Medulla oblongata (tissue), 1 donor: ENCODE results near the gene FGF2.
"Not testable (repeated sequence)": the region's sequence is repeated elsewhere in the genome, so short reads cannot be mapped to it uniquely, and the experiment has no call there.

Experiments used
- DNase-seq: peaks from one replicate; pipeline ENCODE4 v3.0.0-alpha.2; 2015; ENCODE audit errors: extremely low spot score

Gene FGF2

GRCh38 chr4:122812823-122813222 is 13.8 kb upstream of the FGF2 start:
- DNase-seq = not testable (repeated sequence)

DNA sequence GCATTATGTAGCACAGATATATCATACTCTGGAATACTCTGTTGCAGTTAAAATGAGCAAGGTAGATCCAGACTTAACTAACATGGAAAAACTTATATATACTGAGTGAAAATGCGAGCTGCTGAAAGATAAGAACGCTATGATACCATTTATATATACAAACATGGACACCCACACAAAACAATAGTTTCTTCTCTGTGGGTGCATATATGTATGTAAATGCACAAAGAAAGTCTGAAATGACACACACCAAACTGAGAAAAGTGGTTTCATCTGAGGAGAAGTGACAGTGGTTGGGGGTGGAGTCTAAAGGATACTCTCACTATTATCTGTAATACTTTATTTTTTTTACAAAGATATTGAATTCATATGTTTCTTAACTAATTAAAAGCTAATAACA is 12.2 kb upstream of the FGF2 start:
- no peak for DNase-seq

DNA sequence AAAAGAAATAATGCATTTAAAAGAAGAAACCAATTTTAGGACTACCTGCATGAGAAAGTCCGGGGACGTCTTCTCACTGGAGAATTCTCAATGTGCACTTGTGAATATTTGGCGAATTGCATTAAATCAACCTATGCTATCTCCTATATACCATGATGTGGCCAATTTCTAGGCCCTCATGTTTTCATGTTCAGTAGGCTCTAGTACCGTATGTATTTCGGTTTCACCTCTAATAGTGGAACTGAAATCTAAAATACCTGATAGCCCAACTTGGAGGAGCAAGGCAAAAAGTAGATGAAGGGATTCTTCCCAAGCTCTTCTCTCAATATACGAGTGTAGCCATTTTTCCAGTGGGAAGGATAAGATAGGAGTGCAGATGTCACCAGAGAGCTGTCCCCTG is 11.4 kb upstream of the FGF2 start:
- DNase-seq = no peak

GRCh38 chr4:122816476-122816875 is 10.2 kb upstream of the FGF2 start:
- no peak for DNase-seq

- no peak for DNase-seq
Observed at GRCh38 chr4:122819708-122820449, 6.8 kb upstream of the FGF2 start.

GRCh38 chr4:122821092-122821491 is 5.5 kb upstream of the FGF2 start:
- DNase-seq = no peak

DNA sequence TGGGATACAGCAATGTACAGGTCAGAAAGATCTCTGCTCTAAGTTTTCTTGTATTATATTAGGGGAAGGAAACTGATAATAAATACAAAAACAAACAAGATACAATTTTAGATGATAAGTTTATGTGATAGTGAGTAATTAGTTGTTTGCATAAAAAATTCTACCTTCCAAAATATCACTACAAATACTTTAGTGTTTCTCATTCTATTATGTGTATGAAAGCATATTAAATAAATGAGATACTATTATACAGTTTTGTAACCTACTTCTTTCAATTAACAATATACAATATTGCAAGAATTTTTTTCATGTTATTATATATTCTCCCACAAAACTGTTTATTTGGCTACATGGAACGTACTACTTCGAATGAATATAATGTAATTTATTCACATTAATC is 4.2 kb upstream of the FGF2 start:
- DNase-seq = no peak

- DNase-seq = no peak
Observed at GRCh38 chr4:122823476-122823875, 3.2 kb upstream of the FGF2 start.

- no peak for DNase-seq
Observed at GRCh38 chr4:122824616-122825015, 2.0 kb upstream of the FGF2 start.

GRCh38 chr4:122826079-122826527 is 528 bp upstream of the FGF2 start:
- DNase-seq = peak; percentile 13

GRCh38 chr4:122827258-122827878 is 737 bp downstream of the FGF2 start:
- peak; percentile 21 for DNase-seq

DNA sequence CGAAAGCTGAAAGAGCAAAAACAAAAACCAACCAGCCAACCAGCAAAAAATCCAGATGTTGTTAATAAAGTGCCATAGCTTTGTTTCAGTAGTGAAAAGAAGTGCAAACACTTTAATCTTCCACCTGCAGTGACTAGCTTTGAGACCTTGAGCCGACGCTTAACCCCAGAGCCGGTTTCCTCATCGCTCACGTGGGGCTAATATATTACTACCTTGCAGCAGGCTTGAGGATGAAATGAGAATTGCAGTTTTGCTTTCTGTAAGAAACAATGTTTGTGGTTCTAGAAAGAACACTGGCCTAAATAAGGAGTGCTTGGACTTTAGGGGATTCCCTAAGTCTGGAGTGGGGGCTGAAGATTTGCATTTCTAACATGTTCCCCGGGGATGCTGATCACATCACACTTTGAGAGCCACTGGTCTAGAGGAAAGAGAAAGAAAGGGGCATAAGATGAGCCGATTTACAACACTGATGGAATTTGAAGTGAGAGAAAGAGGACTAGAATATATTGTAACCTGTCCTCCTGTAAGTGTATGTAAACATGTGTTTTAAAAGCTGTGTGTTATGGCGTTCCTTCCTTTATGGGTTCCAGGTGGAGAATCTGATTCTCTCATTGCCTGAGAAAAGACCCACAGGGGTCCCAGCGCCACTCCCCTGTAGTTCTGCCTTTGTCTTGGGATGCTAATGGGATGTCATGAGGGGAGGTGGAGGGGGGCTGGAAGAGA is 1.4 kb downstream of the FGF2 start:
- peak; percentile 36 for DNase-seq

DNA sequence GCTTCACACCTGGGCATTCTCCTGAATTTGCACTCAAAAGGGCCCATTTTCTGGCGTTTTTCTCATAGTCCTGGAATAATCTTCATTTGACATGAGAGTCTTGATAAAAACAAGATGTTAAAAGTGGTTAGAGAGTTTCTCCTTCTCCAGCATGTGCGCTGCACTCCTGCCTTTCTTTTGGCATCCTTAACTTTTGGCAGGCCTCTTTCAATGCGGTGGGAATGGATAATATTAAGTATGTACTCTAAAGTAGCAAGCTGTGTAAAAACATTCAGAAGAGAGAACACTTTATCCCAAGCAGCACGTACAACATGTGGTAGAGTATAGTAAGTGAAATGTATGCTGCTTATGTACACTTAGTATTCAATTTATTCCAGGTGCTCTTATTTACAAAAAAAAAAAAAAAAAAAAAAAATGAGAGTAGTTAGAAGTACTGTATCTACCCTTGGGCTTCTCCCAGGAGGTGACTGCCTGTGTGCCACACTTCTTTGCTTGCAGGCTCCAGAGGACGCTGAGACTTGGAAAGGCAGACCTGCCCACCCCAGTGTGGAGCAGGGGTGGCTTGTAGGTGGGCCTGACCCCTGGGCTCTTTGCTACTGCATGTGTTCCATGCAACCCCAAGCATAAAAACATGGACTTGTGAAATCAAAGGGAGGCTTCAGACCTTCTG is 3.9 kb downstream of the FGF2 start:
- no peak for DNase-seq

DNA sequence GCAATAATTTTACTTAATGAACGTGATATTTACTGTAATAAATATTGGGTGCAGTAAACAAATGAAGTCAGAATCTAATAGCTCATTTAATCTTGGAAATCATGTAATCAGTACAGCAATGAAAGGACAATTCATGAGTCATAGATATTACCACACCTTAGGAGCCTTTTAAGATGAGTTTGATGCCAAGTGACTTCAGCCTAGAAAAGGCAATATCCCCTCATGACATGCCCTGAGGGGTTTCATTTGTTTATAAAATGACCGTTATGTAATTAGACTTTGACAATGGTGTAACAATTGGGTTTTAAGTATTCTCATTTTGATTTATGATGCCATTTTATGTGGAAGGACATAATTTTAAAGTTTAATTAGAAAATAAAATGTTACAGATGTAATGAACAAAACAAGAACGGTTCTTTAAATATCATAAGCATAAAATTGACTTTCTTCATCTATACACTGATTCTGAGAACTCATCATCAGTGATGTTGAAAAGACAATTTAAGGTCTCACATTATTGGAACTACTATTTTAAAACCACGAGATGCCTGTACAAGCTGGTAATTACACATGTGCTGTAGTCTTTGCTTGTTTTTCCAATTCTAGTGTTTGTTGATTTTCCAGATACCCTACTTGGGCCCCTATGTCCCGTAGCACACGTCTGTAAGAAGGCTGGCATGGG is 5.0 kb downstream of the FGF2 start:
- no peak for DNase-seq

DNA sequence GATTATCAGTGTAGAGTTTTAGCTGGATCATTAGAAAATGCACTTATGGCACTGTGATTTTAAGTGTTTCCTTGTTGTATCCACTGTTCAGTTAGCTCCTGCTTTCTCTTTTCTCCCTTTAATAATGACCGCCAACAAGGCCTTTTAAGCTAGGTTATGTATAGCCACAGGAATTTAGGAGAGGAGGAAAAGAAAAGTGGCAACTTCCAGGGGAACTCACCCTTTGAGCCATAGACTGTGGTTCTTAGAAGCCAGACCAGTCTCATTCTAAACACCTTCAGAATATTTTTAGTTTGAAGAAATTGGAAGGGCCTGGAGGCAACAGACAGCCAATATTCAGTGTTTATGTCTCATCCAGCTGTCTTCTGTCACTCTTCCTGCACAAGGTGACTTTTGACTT is 6.1 kb downstream of the FGF2 start:
- no peak for DNase-seq

DNA sequence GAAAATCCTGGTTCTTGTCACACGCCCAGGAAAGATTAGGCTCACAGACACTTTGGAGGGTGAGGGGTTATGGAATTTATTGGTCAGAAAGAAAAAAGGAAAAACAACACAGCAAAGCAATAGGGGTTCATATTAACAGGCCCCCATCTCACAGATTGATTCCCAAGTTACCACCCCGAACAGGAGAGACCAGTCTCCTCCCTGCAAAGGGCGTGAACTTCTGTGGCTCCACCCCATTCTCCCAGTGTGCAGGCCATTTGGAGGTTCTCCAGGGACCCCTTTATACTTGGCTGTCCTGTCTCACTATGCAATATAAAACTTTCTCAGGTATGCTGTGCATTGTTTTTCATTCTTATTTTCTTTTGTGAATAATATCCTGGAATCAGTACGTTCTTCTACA is 7.4 kb downstream of the FGF2 start:
- no peak for DNase-seq

GRCh38 chr4:122836941-122837340 is 10.3 kb downstream of the FGF2 start:
- no peak for DNase-seq

DNA sequence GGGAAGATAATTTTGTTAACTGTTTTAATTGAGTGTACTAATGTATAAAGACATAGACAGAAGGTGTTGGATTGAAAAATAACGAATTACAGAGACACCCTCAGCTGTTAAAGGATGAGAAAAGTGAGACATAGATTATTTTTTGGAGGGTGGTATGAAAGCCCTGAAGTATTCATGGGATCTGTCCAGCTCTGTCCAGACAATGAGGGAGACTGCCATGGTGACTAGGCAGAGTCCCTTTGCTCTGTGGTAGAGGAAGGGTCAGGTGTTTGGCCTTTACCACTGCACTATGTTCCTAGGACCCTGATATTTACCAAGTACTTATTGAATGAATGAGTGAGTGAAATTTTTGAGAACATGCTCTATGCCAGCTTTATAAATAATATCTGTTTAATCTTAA is 11.4 kb downstream of the FGF2 start:
- DNase-seq = no peak

GRCh38 chr4:122842392-122842791 is 15.8 kb downstream of the FGF2 start:
- no peak for DNase-seq

GRCh38 chr4:122842984-122843531 is 16.4 kb downstream of the FGF2 start:
- no peak for DNase-seq

DNA sequence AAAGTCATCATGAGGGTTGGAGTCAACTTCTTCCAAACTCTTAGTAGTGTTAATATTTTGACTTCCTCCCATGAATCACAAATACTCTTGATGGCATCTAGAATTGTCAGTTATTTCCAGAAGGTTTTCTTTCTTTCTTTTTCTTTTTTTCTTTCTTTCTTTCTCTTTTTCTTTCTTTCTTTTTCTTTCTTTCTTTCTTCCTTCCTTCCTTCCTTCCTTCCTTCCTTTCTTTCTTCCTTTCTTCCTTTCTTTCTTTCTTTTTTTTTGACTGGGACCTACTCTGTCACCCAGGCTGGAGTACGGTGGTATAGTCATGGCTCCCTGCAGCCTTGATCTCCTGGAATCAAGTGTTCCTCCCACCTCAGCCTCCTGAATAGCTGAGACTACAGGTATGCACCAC is 17.8 kb downstream of the FGF2 start:
- DNase-seq = not testable (repeated sequence)
